ENCODE measurements around the gene SRP68. TPM values are rescaled to one million over a fixed set of nuclear protein-coding genes. Genes with fewer than 3 reads are reported as not detected.

The SRP68 gene
- total and polyA plus RNA-seq, 9 of the 15 experiments (the other 6 are each of a cell fraction or from before 2014, with no cell fraction given) = 29.4 to 92.6 (median 36.2) TPM

DNA sequence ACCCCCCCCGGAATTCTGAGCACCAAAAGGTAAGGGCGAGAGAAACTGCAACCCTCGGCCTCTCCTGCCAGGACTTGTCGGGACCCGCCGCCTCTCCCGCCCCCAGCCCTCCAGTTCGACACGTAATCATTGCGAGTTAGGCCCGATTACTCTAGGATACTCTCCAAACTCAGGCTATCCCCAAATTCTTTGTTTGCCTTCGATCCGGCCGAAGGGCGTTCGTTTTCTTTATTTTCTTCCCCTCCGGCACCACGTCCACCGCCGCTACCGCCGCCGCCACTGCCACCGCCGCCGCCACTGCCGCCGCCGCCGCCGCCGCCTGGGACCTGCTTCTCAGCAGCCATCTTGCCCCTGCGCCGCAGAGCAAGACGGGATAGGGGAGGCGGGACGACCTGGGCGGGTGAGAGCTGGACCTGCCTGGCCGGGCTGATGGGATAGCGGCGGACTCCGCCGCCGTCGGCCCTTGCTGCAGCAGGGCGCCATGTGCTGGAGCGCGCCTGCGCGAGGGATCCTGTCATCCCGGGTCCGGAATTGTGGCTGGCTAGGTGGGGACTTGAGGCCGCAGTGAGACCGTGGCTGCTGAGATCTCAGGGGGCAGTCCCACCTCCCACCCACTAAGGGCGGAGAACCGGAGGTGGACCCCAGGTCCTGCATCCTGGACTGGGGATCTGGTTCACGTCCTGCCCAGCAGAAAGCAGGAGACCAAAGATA, at the start of gene SRP68 (continued):
- TF ChIP-seq, protein P1, sequence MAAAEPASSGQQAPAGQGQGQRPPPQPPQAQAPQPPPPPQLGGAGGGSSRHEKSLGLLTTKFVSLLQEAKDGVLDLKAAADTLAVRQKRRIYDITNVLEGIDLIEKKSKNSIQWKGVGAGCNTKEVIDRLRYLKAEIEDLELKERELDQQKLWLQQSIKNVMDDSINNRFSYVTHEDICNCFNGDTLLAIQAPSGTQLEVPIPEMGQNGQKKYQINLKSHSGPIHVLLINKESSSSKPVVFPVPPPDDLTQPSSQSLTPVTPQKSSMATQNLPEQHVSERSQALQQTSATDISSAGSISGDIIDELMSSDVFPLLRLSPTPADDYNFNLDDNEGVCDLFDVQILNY (CRISPR knock-in tag; IDR thresholded peaks at IDR 0.05) = peak; percentile 86; the same call in 1 of the 2 replicates
- TF ChIP-seq SMAD3 (CRISPR knock-in tag; conservative IDR thresholded peaks at IDR 0.05) (0 out of 2 replicates have a peak, but pooled peaks have one; percentile 27), MBD2 (IDR thresholded peaks at IDR 0.05; ENCODE audit: borderline replicate concordance, low read depth) (peak; percentile 63; the same call in 1 of the 2 replicates), HNRNPUL1 (IDR thresholded peaks at IDR 0.05; ENCODE audit: low read length) (no peak), EP400 (IDR thresholded peaks at IDR 0.05) (peak; percentile 84), ELF1 (tag; IDR thresholded peaks at IDR 0.05) (peak; percentile 34; the same call in 1 of the 2 replicates), TBP (optimal IDR thresholded peaks at IDR 0.05; ENCODE audit: low read depth, low read length) (peak; percentile 89), PHB2 (IDR thresholded peaks at IDR 0.05; ENCODE audit: low read depth) (no peak), FOXM1 (IDR thresholded peaks at IDR 0.05; ENCODE audit: low read depth) (no peak), FOXM1 (CRISPR knock-in tag; IDR thresholded peaks at IDR 0.05; ENCODE audit: low read depth) (no peak), ZNF778 (CRISPR knock-in tag; IDR thresholded peaks at IDR 0.05) (no peak), HDAC2 (IDR thresholded peaks at IDR 0.05) (no peak), POLR2AphosphoS5 (IDR thresholded peaks at IDR 0.05; ENCODE audit: control insufficient read depth, insufficient read depth, low read depth, low read length) (peak; percentile 78), PTBP1 (IDR thresholded peaks at IDR 0.05; ENCODE audit: low read depth, low read length) (no peak), ZNF766 (CRISPR knock-in tag; conservative IDR thresholded peaks at IDR 0.05) (no peak), ZNF143 (CRISPR knock-in tag; IDR thresholded peaks at IDR 0.05) (peak; percentile 77), RFX1 (IDR thresholded peaks at IDR 0.05) (no peak), LARP7 (IDR thresholded peaks at IDR 0.05) (no peak), TAF7 (tag; IDR thresholded peaks at IDR 0.05) (peak; percentile 68), TEAD1 (CRISPR knock-in tag; IDR thresholded peaks at IDR 0.05) (peak; percentile 19 to 29; a peak in 1 of 4 replicates)
- TF ChIP-seq, protein P2, sequence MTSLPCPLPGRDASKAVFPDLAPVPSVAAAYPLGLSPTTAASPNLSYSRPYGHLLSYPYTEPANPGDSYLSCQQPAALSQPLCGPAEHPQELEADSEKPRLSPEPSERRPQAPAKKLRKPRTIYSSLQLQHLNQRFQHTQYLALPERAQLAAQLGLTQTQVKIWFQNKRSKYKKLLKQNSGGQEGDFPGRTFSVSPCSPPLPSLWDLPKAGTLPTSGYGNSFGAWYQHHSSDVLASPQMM (CRISPR knock-in tag; IDR thresholded peaks at IDR 0.05) = no peak
